ENCODE results near the gene NFATC3. TPM values are rescaled to one million over a fixed set of nuclear protein-coding genes. Genes with fewer than 3 reads are reported as not detected.

Gene NFATC3
- total RNA-seq, 5 donors from 2014 or later (not counting 1 experiment from before 2014, with no cell fraction given): 111 to 144 (median 116) TPM

GRCh38 chr16:68083861-68084503 is 1.2 kb upstream of the NFATC3 start:
- Mint-ChIP-seq H3K9me3 (no peaks in the 10 kb centered on the region), H3K4me3 (peak overlapping the region; percentile 83 to 87 (median 85)), H3K36me3 (no peaks in the 10 kb centered on the region), H3K4me1 (peaks cover 66 to 72% (median 72%) of the 10 kb centered on the region in 3 donors), H3K27me3 (no peaks in the 10 kb centered on the region), H3K27ac (peak overlapping the region; percentile 93 to 97)
- peak in 1 of 35 experiments; percentile 23 for DNase-seq
- Histone ChIP-seq H3K4me3 (ENCODE audit: control insufficient read depth in 1 of 2, extremely low read depth in 1 of 2, low read length in 1 of 2) (peak overlapping the region; percentile 19 to 75), H3K36me3 (ENCODE audit: control insufficient read depth in 2 of 2, extremely low read depth in 1 of 2, insufficient read depth in 1 of 2, low read length in 1 of 2) (no peaks in the 10 kb centered on the region), H3K27ac (ENCODE audit: low read length) (peak overlapping the region; percentile 86), H3K9me3 (no peaks in the 10 kb centered on the region), H3K27me3 (replicated peaks in 1 of 2; ENCODE audit: control insufficient read depth in 2 of 2, extremely low read depth in 1 of 2, insufficient read depth in 2 of 2, low read length in 1 of 2) (no peaks in the 10 kb centered on the region), H3K4me1 (ENCODE audit: control insufficient read depth in 1 of 2, extremely low read depth in 1 of 2, insufficient read depth in 2 of 2, low read length in 2 of 2) (peaks cover 58 to 66% of the 10 kb centered on the region in 2 experiments)
- ChIA-PET CTCF (interaction anchor here (0.6 to 2.9 kb wide), 12 partner anchors 9 to 563 kb away, joined by 3 to 18 read pairs (median 4); no protein-coding TSS in a partner anchor), POLR2A (interaction anchor here (0.5 to 1.2 kb wide), 7 partner anchors 10 to 46 kb away, joined by 3 to 9 read pairs (median 4); no protein-coding TSS in a partner anchor)
- peak in 1 of 4 experiments; percentile 1 for ATAC-seq (replicated peaks in 1 of 4)
- WGBS (ENCODE audit: insufficient coverage): 59% methylated on average over 14 of the region's 21 CpGs

GRCh38 chr16:68084504-68085258 is 489 bp upstream of the NFATC3 start:
- POLR2A ChIA-PET: interaction anchor here (0.5 to 1.2 kb wide), 11 partner anchors 10 to 259 kb away, joined by 3 to 14 read pairs (median 4); no protein-coding TSS in a partner anchor
- Histone ChIP-seq H3K27me3 (replicated peaks in 1 of 2; ENCODE audit: control insufficient read depth in 2 of 2, extremely low read depth in 1 of 2, insufficient read depth in 2 of 2, low read length in 1 of 2) (no peaks in the 10 kb centered on the region), H3K27ac (ENCODE audit: low read length) (peak overlapping the region; percentile 86), H3K4me1 (ENCODE audit: control insufficient read depth in 1 of 2, extremely low read depth in 1 of 2, insufficient read depth in 2 of 2, low read length in 2 of 2) (peaks cover 56 to 59% of the 10 kb centered on the region in 2 experiments), H3K4me3 (ENCODE audit: control insufficient read depth in 1 of 2, extremely low read depth in 1 of 2, low read length in 1 of 2) (peak overlapping the region; percentile 60 to 75), H3K9me3 (no peaks in the 10 kb centered on the region), H3K36me3 (ENCODE audit: control insufficient read depth in 2 of 2, extremely low read depth in 1 of 2, insufficient read depth in 1 of 2, low read length in 1 of 2) (no peaks in the 10 kb centered on the region)
- CTCF ChIA-PET: interaction anchor here (0.5 to 2.9 kb wide), 25 partner anchors 9 to 1495 kb away, joined by 3 to 18 read pairs (median 4); partner anchors contain the start of genes PRMT7 (in 1 of the 2), RANBP10 (in 1 of the 2), SLC7A6OS (in 1 of the 2) and TSNAXIP1 (in 1 of the 2)
- H3K27ac Mint-ChIP-seq: peak overlapping the region; percentile 93 to 97
- H3K27me3 Mint-ChIP-seq: no peaks in the 10 kb centered on the region
- peak overlapping the region; percentile 83 to 87 (median 85) for H3K4me3 Mint-ChIP-seq
- peaks cover 66 to 72% (median 72%) of the 10 kb centered on the region in 3 donors for H3K4me1 Mint-ChIP-seq
- no peaks in the 10 kb centered on the region for H3K36me3 Mint-ChIP-seq
- H3K9me3 Mint-ChIP-seq: no peaks in the 10 kb centered on the region
- peak; percentile 56 to 61 (median 59) for ATAC-seq (replicated peaks in 1 of 4)
- DNase-seq: peak; percentile 57 to 89 (median 76)
- under 1% methylated on average over 23 of the region's 45 CpGs for WGBS (ENCODE audit: insufficient coverage)

DNA sequence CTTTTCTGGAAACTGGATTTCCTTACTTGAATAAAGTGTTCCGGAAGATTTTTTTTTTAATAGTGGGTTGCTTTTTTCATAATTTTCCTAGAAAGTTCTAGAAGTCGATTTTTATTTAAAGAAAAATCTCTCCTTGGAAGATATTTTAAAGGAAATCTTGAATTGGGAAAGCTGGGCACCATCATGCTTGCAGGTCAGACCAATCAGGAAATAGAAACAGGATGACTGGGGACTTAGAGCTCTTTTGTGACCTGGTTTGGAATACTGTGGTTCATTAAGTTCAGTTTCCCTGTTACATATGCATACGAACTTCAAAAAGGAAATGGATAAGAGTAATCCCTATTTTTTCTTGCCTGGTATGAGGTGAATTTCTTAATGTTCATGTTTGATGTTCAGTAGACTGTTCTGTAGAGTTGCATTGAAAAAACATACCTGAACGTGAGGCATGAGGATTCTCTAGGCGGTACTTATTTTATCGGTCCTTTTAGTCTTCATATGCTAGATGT is 1.2 kb downstream of the NFATC3 start:
- Histone ChIP-seq H3K4me1 (ENCODE audit: control insufficient read depth in 1 of 2, extremely low read depth in 1 of 2, insufficient read depth in 2 of 2, low read length in 2 of 2) (peaks cover 42 to 54% of the 10 kb centered on the region in 2 experiments), H3K27me3 (replicated peaks in 1 of 2; ENCODE audit: control insufficient read depth in 2 of 2, extremely low read depth in 1 of 2, insufficient read depth in 2 of 2, low read length in 1 of 2) (no peaks in the 10 kb centered on the region), H3K36me3 (ENCODE audit: control insufficient read depth in 2 of 2, extremely low read depth in 1 of 2, insufficient read depth in 1 of 2, low read length in 1 of 2) (no peaks in the 10 kb centered on the region), H3K9me3 (no peaks in the 10 kb centered on the region), H3K27ac (ENCODE audit: low read length) (peak overlapping the region; percentile 54), H3K4me3 (ENCODE audit: control insufficient read depth in 1 of 2, extremely low read depth in 1 of 2, low read length in 1 of 2) (peak overlapping the region; percentile 79 to 90)
- Mint-ChIP-seq H3K27ac (peak overlapping the region; percentile 86 to 90), H3K4me1 (peaks cover 65 to 75% (median 72%) of the 10 kb centered on the region in 3 donors), H3K9me3 (no peaks in the 10 kb centered on the region), H3K36me3 (no peaks in the 10 kb centered on the region), H3K4me3 (peak overlapping the region; percentile 83 to 87 (median 85)), H3K27me3 (no peaks in the 10 kb centered on the region)
- ChIA-PET POLR2A (no interaction called here), CTCF (interaction anchor here in 1 of 2 donors (2.1 kb wide), 1 partner anchor 31 kb away, joined by 8 read pairs; no protein-coding TSS in a partner anchor)
- no peak for ATAC-seq (replicated peaks in 1 of 4)
- no CpG with 5 or more reads among the region's 6 CpGs for WGBS (ENCODE audit: insufficient coverage)
- peak in 1 of 35 experiments; percentile 40 for DNase-seq

- no peaks in the 10 kb centered on the region for H3K27me3 Mint-ChIP-seq
Measured at GRCh38 chr16:68086860-68087268, 1.7 kb downstream of the NFATC3 start.

GRCh38 chr16:68087688-68088087 is 2.5 kb downstream of the NFATC3 start:
- peak overlapping the region; percentile 54 for H3K27ac ChIP-seq (ENCODE audit: low read length)
- ChIA-PET POLR2A (interaction anchor here (0.5 to 0.7 kb wide), 4 partner anchors 13 to 534 kb away, joined by 3 to 7 read pairs (median 5); no protein-coding TSS in a partner anchor), CTCF (interaction anchor here (0.5 to 0.6 kb wide), 2 partner anchors 17 to 806 kb away, joined by 3 to 4 read pairs; no protein-coding TSS in a partner anchor)
- peaks cover 64 to 72% (median 70%) of the 10 kb centered on the region in 3 donors for H3K4me1 Mint-ChIP-seq
- H3K36me3 ChIP-seq (ENCODE audit: control insufficient read depth in 2 of 2, extremely low read depth in 1 of 2, insufficient read depth in 1 of 2, low read length in 1 of 2): no peaks in the 10 kb centered on the region
- WGBS (ENCODE audit: insufficient coverage): no CpG with 5 or more reads among the region's 2 CpGs
- no peaks in the 10 kb centered on the region for H3K27me3 Mint-ChIP-seq
- H3K9me3 Mint-ChIP-seq: no peaks in the 10 kb centered on the region
- peak overlapping the region in 1 of 2 donors; percentile 90 for H3K4me3 ChIP-seq (ENCODE audit: control insufficient read depth in 1 of 2, extremely low read depth in 1 of 2, low read length in 1 of 2)
- peak overlapping the region; percentile 69 to 86 for H3K27ac Mint-ChIP-seq
- H3K9me3 ChIP-seq: no peaks in the 10 kb centered on the region
- no peaks in the 10 kb centered on the region for H3K36me3 Mint-ChIP-seq
- DNase-seq: no peak
- no peak for ATAC-seq (replicated peaks in 1 of 4)
- H3K4me1 ChIP-seq (ENCODE audit: control insufficient read depth in 1 of 2, extremely low read depth in 1 of 2, insufficient read depth in 2 of 2, low read length in 2 of 2): peaks cover 40 to 46% of the 10 kb centered on the region in 2 experiments
- no peaks in the 10 kb centered on the region for H3K27me3 ChIP-seq (replicated peaks in 1 of 2; ENCODE audit: control insufficient read depth in 2 of 2, extremely low read depth in 1 of 2, insufficient read depth in 2 of 2, low read length in 1 of 2)
- H3K4me3 Mint-ChIP-seq: peak overlapping the region; percentile 76 to 87 (median 83)

More at GRCh38 chr16:68086860-68087268, 1.7 kb downstream of the NFATC3 start:
- CTCF ChIA-PET: interaction anchor here in 1 of 2 donors (0.6 kb wide), 1 partner anchor 97 kb away, joined by 3 read pairs; no protein-coding TSS in a partner anchor
- no peaks in the 10 kb centered on the region for H3K9me3 ChIP-seq
- WGBS (ENCODE audit: insufficient coverage): 0% methylated on average over 1 of the region's 6 CpGs
- H3K36me3 ChIP-seq (ENCODE audit: control insufficient read depth in 2 of 2, extremely low read depth in 1 of 2, insufficient read depth in 1 of 2, low read length in 1 of 2): no peaks in the 10 kb centered on the region
- no peaks in the 10 kb centered on the region for H3K36me3 Mint-ChIP-seq
- H3K27ac Mint-ChIP-seq: peak overlapping the region; percentile 86 to 90
- POLR2A ChIA-PET: interaction anchor here (0.5 to 0.6 kb wide), 3 partner anchors 35 to 1118 kb away, joined by 4 to 7 read pairs (median 6); no protein-coding TSS in a partner anchor
- peaks cover 65 to 75% (median 72%) of the 10 kb centered on the region in 3 donors for H3K4me1 Mint-ChIP-seq
- DNase-seq (no peak), ATAC-seq (replicated peaks in 1 of 4) (no peak)
- peak overlapping the region; percentile 54 for H3K27ac ChIP-seq (ENCODE audit: low read length)
- H3K27me3 ChIP-seq (replicated peaks in 1 of 2; ENCODE audit: control insufficient read depth in 2 of 2, extremely low read depth in 1 of 2, insufficient read depth in 2 of 2, low read length in 1 of 2): no peaks in the 10 kb centered on the region
- no peaks in the 10 kb centered on the region for H3K9me3 Mint-ChIP-seq
- H3K4me3 Mint-ChIP-seq: peak overlapping the region; percentile 83 to 87 (median 85)
- peaks cover 41 to 51% of the 10 kb centered on the region in 2 experiments for H3K4me1 ChIP-seq (ENCODE audit: control insufficient read depth in 1 of 2, extremely low read depth in 1 of 2, insufficient read depth in 2 of 2, low read length in 2 of 2)
- peak overlapping the region; percentile 79 to 90 for H3K4me3 ChIP-seq (ENCODE audit: control insufficient read depth in 1 of 2, extremely low read depth in 1 of 2, low read length in 1 of 2)
